ENCODE results near the gene IRF4. TPM values are rescaled to one million over a fixed set of nuclear protein-coding genes. Genes with fewer than 3 reads are reported as not detected.
"Not testable (repeated sequence)": the region's sequence is repeated elsewhere in the genome, so short reads cannot be mapped to it uniquely, and the experiment has no call there.

IRF4 gene
- total RNA-seq, 2 donors from 2014 or later: 0.26 TPM; not detected in 1

GRCh38 chr6:373031-373430 lies 18.5 kb upstream of the IRF4 start:
- peaks cover 0 to 16% of the 10 kb centered on the region in 2 donors for H3K27me3 ChIP-seq
- no peak for TF ChIP-seq POLR2A (IDR thresholded peaks at IDR 0.05)
- TF ChIP-seq, protein P1, sequence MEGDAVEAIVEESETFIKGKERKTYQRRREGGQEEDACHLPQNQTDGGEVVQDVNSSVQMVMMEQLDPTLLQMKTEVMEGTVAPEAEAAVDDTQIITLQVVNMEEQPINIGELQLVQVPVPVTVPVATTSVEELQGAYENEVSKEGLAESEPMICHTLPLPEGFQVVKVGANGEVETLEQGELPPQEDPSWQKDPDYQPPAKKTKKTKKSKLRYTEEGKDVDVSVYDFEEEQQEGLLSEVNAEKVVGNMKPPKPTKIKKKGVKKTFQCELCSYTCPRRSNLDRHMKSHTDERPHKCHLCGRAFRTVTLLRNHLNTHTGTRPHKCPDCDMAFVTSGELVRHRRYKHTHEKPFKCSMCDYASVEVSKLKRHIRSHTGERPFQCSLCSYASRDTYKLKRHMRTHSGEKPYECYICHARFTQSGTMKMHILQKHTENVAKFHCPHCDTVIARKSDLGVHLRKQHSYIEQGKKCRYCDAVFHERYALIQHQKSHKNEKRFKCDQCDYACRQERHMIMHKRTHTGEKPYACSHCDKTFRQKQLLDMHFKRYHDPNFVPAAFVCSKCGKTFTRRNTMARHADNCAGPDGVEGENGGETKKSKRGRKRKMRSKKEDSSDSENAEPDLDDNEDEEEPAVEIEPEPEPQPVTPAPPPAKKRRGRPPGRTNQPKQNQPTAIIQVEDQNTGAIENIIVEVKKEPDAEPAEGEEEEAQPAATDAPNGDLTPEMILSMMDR (IDR thresholded peaks at IDR 0.05): no peak
- WGBS, 2 donors: 60 to 69% methylated on average over 8 of the region's 8 CpGs
- intact Hi-C loops (cut with DNase I): no loop called here
- no peak overlapping the region for H3K27ac ChIP-seq
- DNase-seq: no peak
- no peaks in the 10 kb centered on the region for H3K36me3 ChIP-seq (replicated peaks in 1 of 2; ENCODE audit: insufficient read depth in 1 of 2, low read depth in 2 of 2)
- H3K4me1 ChIP-seq: no peaks in the 10 kb centered on the region
- H3K9me3 ChIP-seq: no peaks in the 10 kb centered on the region
- H3K4me3 ChIP-seq: no peak overlapping the region
- no peak for ATAC-seq

GRCh38 chr6:373773-374724 lies 17.5 kb upstream of the IRF4 start:
- no peak overlapping the region for H3K27ac ChIP-seq
- H3K27me3 ChIP-seq: peaks cover 0 to 16% of the 10 kb centered on the region in 2 donors
- H3K4me3 ChIP-seq: no peak overlapping the region
- no peaks in the 10 kb centered on the region for H3K9me3 ChIP-seq
- no peak for DNase-seq
- intact Hi-C loops (cut with DNase I): no loop called here
- no peaks in the 10 kb centered on the region for H3K36me3 ChIP-seq (replicated peaks in 1 of 2; ENCODE audit: insufficient read depth in 1 of 2, low read depth in 2 of 2)
- WGBS, 2 donors: 54 to 58% methylated on average over 26 of the region's 26 CpGs
- H3K4me1 ChIP-seq: no peaks in the 10 kb centered on the region
- no peak for TF ChIP-seq POLR2A (IDR thresholded peaks at IDR 0.05)
- TF ChIP-seq, protein P1 (IDR thresholded peaks at IDR 0.05): peak in 2 of 7 experiments; percentile 9 to 17
- no peak for ATAC-seq

DNA sequence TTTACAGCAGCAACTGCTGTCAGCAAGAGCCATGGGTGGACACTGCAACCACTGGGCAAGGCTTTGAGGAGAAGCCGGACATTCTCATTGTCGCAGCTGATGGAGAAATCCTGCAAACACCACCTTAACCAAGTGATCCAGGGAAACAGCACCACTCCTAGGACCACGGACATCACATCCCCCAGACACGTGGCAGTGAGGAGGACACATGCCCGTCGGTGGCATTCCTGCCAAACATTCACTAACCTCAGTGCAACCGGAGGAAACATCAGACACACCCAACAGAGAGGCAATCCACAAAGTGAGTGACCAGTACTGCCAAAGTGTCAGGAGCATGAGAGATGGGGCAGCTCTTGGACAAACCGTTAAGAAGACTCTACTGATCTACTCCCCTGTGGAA lies 16.6 kb upstream of the IRF4 start:
- TF ChIP-seq, protein P1 (IDR thresholded peaks at IDR 0.05): no peak
- TF ChIP-seq POLR2A (IDR thresholded peaks at IDR 0.05): no peak
- no peak for DNase-seq
- peaks cover 0 to 16% of the 10 kb centered on the region in 2 donors for H3K27me3 ChIP-seq
- 56 to 65% methylated on average over 8 of the region's 8 CpGs for WGBS, 2 donors
- intact Hi-C loops (cut with DNase I): no loop called here
- H3K36me3 ChIP-seq (replicated peaks in 1 of 2; ENCODE audit: insufficient read depth in 1 of 2, low read depth in 2 of 2): no peaks in the 10 kb centered on the region
- H3K9me3 ChIP-seq: no peaks in the 10 kb centered on the region
- H3K4me3 ChIP-seq: no peak overlapping the region
- no peak for ATAC-seq
- no peak overlapping the region for H3K27ac ChIP-seq
- H3K4me1 ChIP-seq: no peaks in the 10 kb centered on the region

GRCh38 chr6:376827-377640 lies 14.5 kb upstream of the IRF4 start:
- peaks cover 0 to 10% of the 10 kb centered on the region in 2 donors for H3K27me3 ChIP-seq
- DNase-seq (no peak), ATAC-seq (no peak)
- no peaks in the 10 kb centered on the region for H3K4me1 ChIP-seq
- no peak overlapping the region for H3K27ac ChIP-seq
- WGBS, 2 donors: 58 to 65% methylated on average over 10 of the region's 10 CpGs
- H3K4me3 ChIP-seq: no peak overlapping the region
- intact Hi-C loops (cut with DNase I): no loop called here
- no peaks in the 10 kb centered on the region for H3K36me3 ChIP-seq (replicated peaks in 1 of 2; ENCODE audit: insufficient read depth in 1 of 2, low read depth in 2 of 2)
- H3K9me3 ChIP-seq: no peaks in the 10 kb centered on the region
- TF ChIP-seq, protein P1 (IDR thresholded peaks at IDR 0.05): no peak
- no peak for TF ChIP-seq POLR2A (IDR thresholded peaks at IDR 0.05)

DNA sequence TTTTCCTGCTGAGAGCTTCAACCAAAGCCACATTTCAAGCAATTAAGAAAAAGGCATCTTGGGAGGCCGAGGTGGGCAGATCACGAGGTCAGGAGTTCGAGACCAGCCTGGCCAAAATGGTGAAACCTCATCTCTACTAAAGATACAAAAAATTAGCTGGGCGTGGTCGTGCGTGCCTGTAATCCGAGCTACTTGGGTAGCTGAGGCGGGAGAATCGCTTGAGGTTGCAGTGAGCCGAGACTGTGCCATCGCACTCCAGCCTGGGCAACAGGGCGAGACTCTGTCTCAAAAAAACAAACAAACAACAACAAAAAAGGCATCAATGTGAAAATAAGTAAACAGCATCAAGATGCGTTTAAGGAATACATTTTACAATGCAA lies 13.9 kb upstream of the IRF4 start:
- WGBS, 2 donors: 74 to 75% methylated on average over 13 of the region's 13 CpGs
- ATAC-seq; H3K36me3 ChIP-seq (replicated peaks in 1 of 2; ENCODE audit: insufficient read depth in 1 of 2, low read depth in 2 of 2); H3K27me3 ChIP-seq; H3K9me3 ChIP-seq; H3K4me3 ChIP-seq; DNase-seq; H3K4me1 ChIP-seq; H3K27ac ChIP-seq; intact Hi-C loops (cut with DNase I): not testable (repeated sequence)

Data from body of pancreas (tissue), 4 donors.